ENCODE measurements around the gene TMEM151B.
"Not testable (repeated sequence)": the region's sequence is repeated elsewhere in the genome, so short reads cannot be mapped to it uniquely, and the experiment has no call there.

The TMEM151B gene

DNA sequence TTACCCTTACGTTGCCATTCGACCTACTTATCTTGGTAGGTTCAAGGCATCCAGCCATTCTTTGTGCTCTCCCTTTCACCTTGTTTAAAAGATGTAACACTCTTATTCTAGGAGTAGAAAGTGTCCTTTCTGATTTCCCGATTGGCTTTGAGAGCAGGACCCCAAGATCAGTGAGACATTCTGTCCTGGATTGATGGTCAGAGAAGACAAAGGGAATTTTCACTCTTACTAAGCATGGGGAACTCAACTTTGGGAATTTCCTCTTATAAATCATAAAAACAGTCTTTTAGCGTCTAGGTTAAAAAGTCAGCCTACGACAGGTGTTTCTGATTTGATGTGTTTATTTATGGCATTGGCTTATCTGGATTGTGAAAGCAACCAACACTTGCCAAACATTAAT, 45.7 kb downstream of the TMEM151B start:
- in situ Hi-C loops (cut with MboI; ENCODE audit: low sequenced_read_pairs, unreplicated experiment), result no loop called here
- no peak for DNase-seq (ENCODE audit: low spot score)
- TF ChIP-seq, protein P1, sequence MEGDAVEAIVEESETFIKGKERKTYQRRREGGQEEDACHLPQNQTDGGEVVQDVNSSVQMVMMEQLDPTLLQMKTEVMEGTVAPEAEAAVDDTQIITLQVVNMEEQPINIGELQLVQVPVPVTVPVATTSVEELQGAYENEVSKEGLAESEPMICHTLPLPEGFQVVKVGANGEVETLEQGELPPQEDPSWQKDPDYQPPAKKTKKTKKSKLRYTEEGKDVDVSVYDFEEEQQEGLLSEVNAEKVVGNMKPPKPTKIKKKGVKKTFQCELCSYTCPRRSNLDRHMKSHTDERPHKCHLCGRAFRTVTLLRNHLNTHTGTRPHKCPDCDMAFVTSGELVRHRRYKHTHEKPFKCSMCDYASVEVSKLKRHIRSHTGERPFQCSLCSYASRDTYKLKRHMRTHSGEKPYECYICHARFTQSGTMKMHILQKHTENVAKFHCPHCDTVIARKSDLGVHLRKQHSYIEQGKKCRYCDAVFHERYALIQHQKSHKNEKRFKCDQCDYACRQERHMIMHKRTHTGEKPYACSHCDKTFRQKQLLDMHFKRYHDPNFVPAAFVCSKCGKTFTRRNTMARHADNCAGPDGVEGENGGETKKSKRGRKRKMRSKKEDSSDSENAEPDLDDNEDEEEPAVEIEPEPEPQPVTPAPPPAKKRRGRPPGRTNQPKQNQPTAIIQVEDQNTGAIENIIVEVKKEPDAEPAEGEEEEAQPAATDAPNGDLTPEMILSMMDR (IDR thresholded peaks at IDR 0.05; ENCODE audit: borderline replicate concordance, control extremely low read depth, extremely low read depth, insufficient read depth, missing control alignments), result no peak

DNA sequence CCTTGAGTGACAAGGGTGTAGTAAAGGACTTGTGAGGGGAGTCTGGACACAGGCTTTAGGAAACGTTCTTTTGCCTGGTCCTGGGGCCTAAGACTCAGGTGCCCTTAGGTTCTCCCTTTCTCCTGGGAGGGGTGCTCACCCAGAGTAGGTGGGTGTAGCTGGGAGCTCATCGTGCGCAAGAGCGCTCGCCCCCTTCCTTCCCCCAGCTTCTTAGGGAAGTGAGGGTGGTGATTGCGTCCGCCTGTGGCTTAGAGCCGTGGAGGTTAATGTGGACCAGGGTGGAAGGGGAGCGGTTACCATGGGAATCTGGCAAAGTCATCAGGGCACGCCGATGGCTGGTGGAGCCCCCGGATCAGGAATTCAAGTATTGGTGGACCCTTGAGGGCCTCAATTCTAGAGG, 46.2 kb downstream of the TMEM151B start:
- TF ChIP-seq, protein P1 (IDR thresholded peaks at IDR 0.05; ENCODE audit: borderline replicate concordance, control extremely low read depth, extremely low read depth, insufficient read depth, missing control alignments), result no peak
- no peak for DNase-seq (ENCODE audit: low spot score)
- in situ Hi-C loops (cut with MboI; ENCODE audit: low sequenced_read_pairs, unreplicated experiment), result no loop called here

DNA sequence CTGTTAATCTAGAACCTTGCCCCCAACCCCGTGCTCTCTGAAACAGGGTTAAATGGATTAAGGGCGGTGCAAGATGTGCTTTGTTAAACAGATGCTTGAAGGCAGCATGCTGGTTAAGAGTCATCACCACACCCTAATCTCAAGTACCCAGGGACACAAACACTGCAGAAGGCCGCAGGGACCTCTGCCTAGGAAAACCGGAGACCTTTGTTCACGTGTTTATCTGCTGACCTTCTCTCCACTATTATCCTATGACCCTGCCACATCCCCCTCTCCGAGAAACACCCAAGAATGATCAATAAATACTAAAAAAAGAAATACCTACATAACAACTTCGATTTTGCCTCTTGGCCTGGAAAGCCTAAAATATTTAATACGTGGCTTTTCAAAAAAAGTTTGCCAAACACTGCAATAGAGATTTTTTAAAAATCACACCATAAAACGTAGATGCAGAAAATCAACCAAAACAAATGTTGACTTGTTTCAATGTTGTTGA, 46.9 kb downstream of the TMEM151B start:
- DNase-seq (ENCODE audit: low spot score); in situ Hi-C loops (cut with MboI; ENCODE audit: low sequenced_read_pairs, unreplicated experiment): not testable (repeated sequence)

DNA sequence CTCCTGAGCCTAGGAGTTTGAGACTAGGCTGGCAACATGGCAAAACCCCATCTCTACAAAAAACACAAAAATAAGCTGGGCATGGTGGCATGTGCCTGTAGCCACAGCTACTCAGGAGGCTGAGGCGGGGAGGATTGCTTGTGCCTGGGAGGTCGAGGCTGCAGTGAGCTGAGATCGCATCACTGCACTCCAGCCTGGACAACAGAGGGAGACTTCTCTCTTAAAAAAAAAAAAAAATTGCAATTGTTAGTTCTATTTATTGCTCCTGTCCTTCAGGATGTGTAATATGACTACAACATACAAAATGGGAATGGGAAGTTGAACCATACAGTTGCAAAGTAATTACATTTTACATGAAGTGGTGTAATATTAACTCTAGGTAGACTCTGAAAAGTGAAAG, 51.0 kb downstream of the TMEM151B start:
- in situ Hi-C loops (cut with MboI; ENCODE audit: low sequenced_read_pairs, unreplicated experiment), result no loop called here
- TF ChIP-seq, protein P1 (IDR thresholded peaks at IDR 0.05; ENCODE audit: borderline replicate concordance, control extremely low read depth, extremely low read depth, insufficient read depth, missing control alignments), result no peak
- no peak for DNase-seq (ENCODE audit: low spot score)

DNA sequence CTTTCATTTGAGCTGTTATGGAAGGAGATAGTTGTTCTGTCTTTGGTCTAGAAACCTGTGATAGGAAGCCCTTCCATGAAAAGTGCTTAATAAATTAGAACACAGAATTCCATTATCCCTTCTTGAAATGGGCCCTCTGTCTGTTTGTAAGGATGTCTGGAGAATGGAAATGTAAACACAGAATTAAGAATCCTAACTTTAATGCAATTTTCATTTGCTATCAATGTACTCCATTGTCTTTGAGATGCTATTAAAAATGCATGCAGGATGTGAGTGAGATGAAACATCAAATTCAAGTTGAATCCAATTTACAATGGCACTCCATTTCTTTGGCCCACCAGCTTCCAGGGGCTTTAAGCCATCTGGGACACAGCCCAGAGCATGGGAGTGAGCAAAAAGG, 56.8 kb downstream of the TMEM151B start:
- TF ChIP-seq, protein P1 (IDR thresholded peaks at IDR 0.05; ENCODE audit: borderline replicate concordance, control extremely low read depth, extremely low read depth, insufficient read depth, missing control alignments), result no peak
- in situ Hi-C loops (cut with MboI; ENCODE audit: low sequenced_read_pairs, unreplicated experiment), result no loop called here
- DNase-seq (ENCODE audit: low spot score), result no peak

DNA sequence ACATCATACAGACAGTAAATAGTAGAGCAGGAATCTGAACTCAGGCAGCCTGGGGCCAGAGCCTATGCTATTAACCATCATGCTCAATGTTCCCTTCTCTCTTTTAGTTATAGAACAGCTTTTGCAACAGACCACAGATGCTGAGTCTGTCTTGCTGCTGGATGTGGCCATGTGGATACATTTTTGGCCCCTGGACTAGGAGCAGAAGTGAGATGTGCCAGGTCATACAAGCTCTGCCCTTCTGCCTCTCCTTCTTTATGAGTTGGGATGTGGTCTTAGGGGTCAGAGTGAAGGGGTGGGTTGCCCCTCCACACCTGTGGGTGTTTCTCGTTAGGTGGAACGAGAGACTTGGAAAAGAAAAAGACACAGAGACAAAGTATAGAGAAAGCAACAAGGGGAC, 57.5 kb downstream of the TMEM151B start:
- no peak for DNase-seq (ENCODE audit: low spot score)
- in situ Hi-C loops (cut with MboI; ENCODE audit: low sequenced_read_pairs, unreplicated experiment), result no loop called here
- TF ChIP-seq, protein P1 (IDR thresholded peaks at IDR 0.05; ENCODE audit: borderline replicate concordance, control extremely low read depth, extremely low read depth, insufficient read depth, missing control alignments), result no peak

DNA sequence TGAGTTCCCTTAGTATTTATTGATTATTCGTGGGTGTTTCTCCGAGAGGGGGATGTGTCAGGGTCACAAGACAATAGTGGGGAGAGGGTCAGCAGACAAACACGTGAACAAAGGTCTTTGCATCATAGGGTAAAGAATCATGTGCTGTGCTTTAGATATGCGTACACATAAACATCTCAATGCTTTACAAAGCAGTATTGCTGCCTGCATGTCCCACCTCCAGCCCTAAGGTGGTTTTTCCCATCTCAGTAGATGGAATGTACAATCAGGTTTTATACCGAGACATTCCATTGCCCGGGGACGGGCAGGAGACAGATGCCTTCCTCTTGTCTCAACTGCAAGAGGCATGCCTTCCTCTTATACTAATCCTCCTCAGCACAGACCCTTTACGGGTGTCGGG, 58.0 kb downstream of the TMEM151B start:
- DNase-seq (ENCODE audit: low spot score); in situ Hi-C loops (cut with MboI; ENCODE audit: low sequenced_read_pairs, unreplicated experiment): not testable (repeated sequence)

DNA sequence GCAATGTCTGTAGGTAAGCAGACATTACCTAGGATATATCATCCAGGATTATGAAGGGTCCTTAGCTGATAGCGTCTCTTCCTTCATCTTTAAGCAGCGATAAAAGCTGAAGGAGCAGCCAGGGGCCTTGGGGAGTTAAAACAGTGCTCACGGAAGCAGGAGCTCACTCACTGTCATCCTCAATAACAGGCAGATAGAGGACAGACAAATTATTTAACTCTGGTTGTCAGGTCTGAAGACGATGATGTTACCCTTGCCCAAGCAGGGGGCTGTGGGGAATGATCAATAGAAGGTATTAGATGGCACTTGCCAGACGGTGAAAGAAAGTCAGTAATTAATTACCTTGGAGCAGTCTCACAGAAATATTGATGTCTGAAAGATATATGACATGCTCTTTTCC, 59.6 kb downstream of the TMEM151B start:
- DNase-seq (ENCODE audit: low spot score), result no peak
- in situ Hi-C loops (cut with MboI; ENCODE audit: low sequenced_read_pairs, unreplicated experiment), result no loop called here
- TF ChIP-seq, protein P1 (IDR thresholded peaks at IDR 0.05; ENCODE audit: borderline replicate concordance, control extremely low read depth, extremely low read depth, insufficient read depth, missing control alignments), result no peak

Data from GM13976 (cell line).